Measurements from ENCODE around the gene VWDE. TPM values are rescaled to one million over a fixed set of nuclear protein-coding genes. Genes with fewer than 3 reads are reported as not detected.

Gene VWDE
- total RNA-seq, 1 donor from 2014 or later: not detected

- DNase-seq (ENCODE audit: low spot score): no peak
Observed at GRCh38 chr7:12290761-12291160, 112.9 kb downstream of the VWDE start.

GRCh38 chr7:12289996-12290395 is 113.7 kb downstream of the VWDE start:
- no peak for DNase-seq (ENCODE audit: low spot score)

DNA sequence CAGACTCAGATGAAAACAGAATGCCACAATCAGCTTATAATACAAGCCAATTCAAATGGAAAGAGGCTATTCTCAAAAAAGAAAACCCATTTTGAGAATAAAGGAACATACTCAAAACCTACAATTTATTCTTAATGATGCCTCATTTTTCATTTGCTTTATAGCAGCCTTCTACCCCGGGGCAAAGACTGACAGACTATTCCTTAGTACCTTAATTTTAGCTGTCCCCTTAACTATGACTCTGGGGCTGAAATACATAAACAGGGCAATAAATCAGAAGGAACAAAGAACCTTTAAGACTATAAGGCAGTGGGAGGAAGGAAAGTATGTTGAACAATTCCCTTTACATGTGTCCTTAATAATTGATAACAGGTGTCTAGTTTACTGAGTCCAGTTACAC is 115.8 kb downstream of the VWDE start:
- no peak for DNase-seq (ENCODE audit: low spot score)

DNA sequence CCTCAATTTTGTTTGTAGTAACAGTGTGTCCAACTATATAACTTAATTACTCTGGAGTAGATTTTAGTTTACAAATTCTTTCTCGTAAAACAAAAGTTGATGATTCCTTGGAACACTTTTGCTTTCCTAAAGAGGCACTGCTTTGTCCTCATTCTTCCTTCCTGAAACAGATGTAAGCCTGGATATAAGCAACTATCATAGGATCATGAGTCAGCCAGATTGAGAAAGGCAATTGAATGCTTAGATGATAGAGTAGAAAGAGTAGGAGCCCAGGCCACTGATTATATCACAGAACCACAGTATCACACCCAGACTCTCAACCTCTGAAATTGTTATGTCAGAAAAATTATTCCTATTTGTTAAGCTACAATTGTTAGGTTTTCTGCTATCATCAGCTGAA is 122.6 kb downstream of the VWDE start:
- no peak for DNase-seq (ENCODE audit: low spot score)

Other genes starting within 250 kb of the VWDE start
- gene TMEM106B, start 192.6 kb downstream of the VWDE start, total RNA-seq: 35.4 TPM
- gene SCIN, start 166.9 kb upstream of the VWDE start, total RNA-seq: 3.9 TPM